ENCODE results near the gene RBBP4. TPM values are rescaled to one million over a fixed set of nuclear protein-coding genes. Genes with fewer than 3 reads are reported as not detected.

RBBP4 gene
- total and polyA plus RNA-seq, 2 of the 8 experiments (the other 6 are each of a cell fraction or from before 2014, with no cell fraction given) = 147 to 397 TPM

GRCh38 chr1:32613472-32613871, 37.5 kb upstream of the RBBP4 start:
- Histone ChIP-seq H3K9ac (replicated peaks in 1 of 4; ENCODE audit: extremely low read depth in 1 of 4, low read depth in 3 of 4, low read length in 3 of 4) (no peak overlapping the region), H3K9me3 (ENCODE audit: insufficient read depth in 2 of 2, low read depth in 1 of 2, low read length in 1 of 2) (no peaks in the 10 kb centered on the region), H4K8ac (ENCODE audit: extremely low read depth, insufficient read depth, low read length) (no peak overlapping the region), H3K23me2 (ENCODE audit: low read depth, low read length) (no peaks in the 10 kb centered on the region), H3K27me3 (replicated peaks in 1 of 4; ENCODE audit: control insufficient read depth in 3 of 4, extremely low read depth in 1 of 4, insufficient read depth in 3 of 4, low read length in 3 of 4) (no peaks in the 10 kb centered on the region), H3K36me3 (ENCODE audit: control insufficient read depth in 2 of 4, insufficient read depth in 4 of 4, low read length in 3 of 4) (no peaks in the 10 kb centered on the region), H4K5ac (ENCODE audit: insufficient read length, low read depth, low read length) (no peak overlapping the region), H3K4me3 (ENCODE audit: extremely low read depth in 1 of 4, insufficient read depth in 2 of 4, low read depth in 3 of 4, low read length in 4 of 4) (no peak overlapping the region), H2BK12ac (ENCODE audit: low read depth, low read length) (no peak overlapping the region), H3K14ac (ENCODE audit: insufficient read length) (no peak overlapping the region), H2AFZ (ENCODE audit: low read length) (no peak overlapping the region), H3K4me1 (replicated peaks in 1 of 4; ENCODE audit: control insufficient read depth in 3 of 4, insufficient read depth in 4 of 4, low read length in 3 of 4) (no peaks in the 10 kb centered on the region; a peak in 1 of 7 replicates), H3K79me1 (ENCODE audit: low read depth, low read length) (no peaks in the 10 kb centered on the region), H3K4me2 (ENCODE audit: insufficient read depth in 1 of 2, low read depth in 2 of 2, low read length in 2 of 2) (no peak overlapping the region), H2BK20ac (ENCODE audit: low read length) (no peak overlapping the region), H2BK120ac (replicated peaks; ENCODE audit: low read depth, low read length) (no peak overlapping the region), H3K79me2 (ENCODE audit: control insufficient read depth in 1 of 2, insufficient read depth in 2 of 2, low read length in 2 of 2) (no peaks in the 10 kb centered on the region), H2BK15ac (ENCODE audit: low read length) (no peak overlapping the region), H3K27ac (ENCODE audit: low read depth, low read length) (no peak overlapping the region), H3K4ac (replicated peaks; ENCODE audit: insufficient read length, low read depth, low read length) (no peak overlapping the region), H4K91ac (replicated peaks; ENCODE audit: insufficient read length, low read length) (no peak overlapping the region), H2AK5ac (ENCODE audit: low read depth, low read length) (no peak overlapping the region), H2BK5ac (ENCODE audit: low read depth, low read length) (no peak overlapping the region), H3K18ac (ENCODE audit: extremely low read depth, low read length) (no peak overlapping the region), H4K20me1 (replicated peaks in 1 of 2; ENCODE audit: control insufficient read depth in 1 of 2, insufficient read depth in 2 of 2, low read length in 2 of 2) (no peaks in the 10 kb centered on the region), H3K23ac (ENCODE audit: insufficient read length) (no peak overlapping the region), H3K56ac (replicated peaks; ENCODE audit: insufficient read length, low read depth, low read length) (no peak overlapping the region)
- ChIA-PET CTCF (ENCODE audit: partially characterized antibody) (interaction anchor here (1.3 to 3.7 kb wide), 2 partner anchors 14 to 93 kb away, joined by 3 to 18 read pairs; no protein-coding TSS in a partner anchor), POLR2A (ENCODE audit: partially characterized antibody) (interaction anchor here (0.8 to 3.2 kb wide), 8 partner anchors 10 to 76 kb away, joined by 3 to 11 read pairs (median 4); no protein-coding TSS in a partner anchor)
- FAIRE-seq (no peak), DNase-seq (ENCODE audit: low read depth in 1 of 2, low spot score in 2 of 2) (no peak)
- WGBS, 2 experiments (ENCODE audit: extremely low coverage in 1 of 2, insufficient coverage in 1 of 2, insufficient read length in 1 of 2, insufficient replicate concordance in 2 of 2, low coverage in 1 of 2, low lambda C conversion rate in 2 of 2, missing lambda C conversion rate in 1 of 2) = 93% methylated on average over 5 of the region's 5 CpGs; no CpG with 5 or more reads in 1 of the 2 experiments
- TF ChIP-seq POLR2AphosphoS5 (IDR thresholded peaks at IDR 0.05; ENCODE audit: low read depth, low read length) (no peak), RXRA (IDR thresholded peaks at IDR 0.05; ENCODE audit: insufficient read depth, low read depth, low read length) (no peak), E2F6 (IDR thresholded peaks at IDR 0.05) (no peak), PHF8 (conservative IDR thresholded peaks at IDR 0.05; ENCODE audit: low read depth, low read length) (no peak)
